Measurements from ENCODE around the gene FRMD5.

Gene FRMD5

GRCh38 chr15:44137750-44138149, 57.3 kb downstream of the FRMD5 start:
- DNase-seq (ENCODE audit: low spot score) = no peak
- TF ChIP-seq CTCF (IDR thresholded peaks at IDR 0.05; ENCODE audit: borderline replicate concordance, control extremely low read depth, extremely low read depth, insufficient read depth, missing control alignments) = no peak
- in situ Hi-C loops (cut with MboI; ENCODE audit: low sequenced_read_pairs, unreplicated experiment) = no loop called here

- no peak for TF ChIP-seq CTCF (IDR thresholded peaks at IDR 0.05; ENCODE audit: borderline replicate concordance, control extremely low read depth, extremely low read depth, insufficient read depth, missing control alignments)
- no peak for DNase-seq (ENCODE audit: low spot score)
- in situ Hi-C loops (cut with MboI; ENCODE audit: low sequenced_read_pairs, unreplicated experiment) = no loop called here
Measured at GRCh38 chr15:44136991-44137477, 58.0 kb downstream of the FRMD5 start.

GRCh38 chr15:44132057-44132456, 63.0 kb downstream of the FRMD5 start:
- no peak for TF ChIP-seq CTCF (IDR thresholded peaks at IDR 0.05; ENCODE audit: borderline replicate concordance, control extremely low read depth, extremely low read depth, insufficient read depth, missing control alignments)
- in situ Hi-C loops (cut with MboI; ENCODE audit: low sequenced_read_pairs, unreplicated experiment) = no loop called here
- no peak for DNase-seq (ENCODE audit: low spot score)

GRCh38 chr15:44130778-44131177, 64.3 kb downstream of the FRMD5 start:
- in situ Hi-C loops (cut with MboI; ENCODE audit: low sequenced_read_pairs, unreplicated experiment) = no loop called here

GRCh38 chr15:44129911-44130310, 65.2 kb downstream of the FRMD5 start:
- no peak for TF ChIP-seq CTCF (IDR thresholded peaks at IDR 0.05; ENCODE audit: borderline replicate concordance, control extremely low read depth, extremely low read depth, insufficient read depth, missing control alignments)
- in situ Hi-C loops (cut with MboI; ENCODE audit: low sequenced_read_pairs, unreplicated experiment) = no loop called here
- DNase-seq (ENCODE audit: low spot score) = no peak

More at GRCh38 chr15:44130778-44131177, 64.3 kb downstream of the FRMD5 start:
- no peak for TF ChIP-seq CTCF (IDR thresholded peaks at IDR 0.05; ENCODE audit: borderline replicate concordance, control extremely low read depth, extremely low read depth, insufficient read depth, missing control alignments)
- no peak for DNase-seq (ENCODE audit: low spot score)

GRCh38 chr15:44128443-44128842, 66.6 kb downstream of the FRMD5 start:
- no peak for TF ChIP-seq CTCF (IDR thresholded peaks at IDR 0.05; ENCODE audit: borderline replicate concordance, control extremely low read depth, extremely low read depth, insufficient read depth, missing control alignments)
- in situ Hi-C loops (cut with MboI; ENCODE audit: low sequenced_read_pairs, unreplicated experiment) = no loop called here
- DNase-seq (ENCODE audit: low spot score) = no peak

- in situ Hi-C loops (cut with MboI; ENCODE audit: low sequenced_read_pairs, unreplicated experiment) = no loop called here
- no peak for DNase-seq (ENCODE audit: low spot score)
Measured at GRCh38 chr15:44125879-44126278, 69.2 kb downstream of the FRMD5 start.

More at GRCh38 chr15:44125879-44126278, 69.2 kb downstream of the FRMD5 start:
- TF ChIP-seq CTCF (IDR thresholded peaks at IDR 0.05; ENCODE audit: borderline replicate concordance, control extremely low read depth, extremely low read depth, insufficient read depth, missing control alignments) = no peak

All from GM13976 (cell line).